Activated T-cell treated with anti-CD3 and anti-CD28 coated beads, Interleukin-2, amount 50 U/mL, for 24 hours (primary cell): Measurements from ENCODE around the gene SMLR1.

Source experiments
- DNase-seq: peaks from one replicate; pipeline ENCODE4 v3.0.0-alpha.2; 2020
- H3K27ac Mint-ChIP-seq: 2 replicates; pipeline ENCODE4 v1.8.0; 2020; ENCODE audit warnings: mild to moderate bottlenecking, mixed read lengths
- H3K27me3 Mint-ChIP-seq: 2 replicates; pipeline ENCODE4 v1.8.0; 2020; ENCODE audit warnings: mixed read lengths
- H3K36me3 Mint-ChIP-seq: 2 replicates; pipeline ENCODE4 v1.8.0; 2020; ENCODE audit warnings: low read depth, mixed read lengths
- H3K4me1 Mint-ChIP-seq: 2 replicates; pipeline ENCODE4 v1.8.0; 2020; ENCODE audit warnings: low read depth, mixed read lengths
- H3K4me3 Mint-ChIP-seq: 2 replicates; pipeline ENCODE4 v1.8.0; 2020; ENCODE audit warnings: mild to moderate bottlenecking, moderate library complexity, mixed read lengths
- H3K9me3 Mint-ChIP-seq: 2 replicates; pipeline ENCODE4 v1.8.0; 2020; ENCODE audit warnings: mixed read lengths

SMLR1 gene

GRCh38 chr6:130810307-130811030, 16.7 kb upstream of the SMLR1 start:
- H3K27me3 Mint-ChIP-seq, result no peaks in the 10 kb centered on the region
- no peaks in the 10 kb centered on the region for H3K9me3 Mint-ChIP-seq
- no peak overlapping the region for H3K27ac Mint-ChIP-seq
- no peak overlapping the region for H3K4me3 Mint-ChIP-seq
- no peak for DNase-seq
- no peaks in the 10 kb centered on the region for H3K4me1 Mint-ChIP-seq
- H3K36me3 Mint-ChIP-seq, result no peaks in the 10 kb centered on the region

- H3K9me3 Mint-ChIP-seq, result no peaks in the 10 kb centered on the region
- no peaks in the 10 kb centered on the region for H3K36me3 Mint-ChIP-seq
- no peak overlapping the region for H3K4me3 Mint-ChIP-seq
- DNase-seq, result no peak
- H3K27ac Mint-ChIP-seq, result no peak overlapping the region
- no peaks in the 10 kb centered on the region for H3K4me1 Mint-ChIP-seq
- no peaks in the 10 kb centered on the region for H3K27me3 Mint-ChIP-seq
Measured at GRCh38 chr6:130811932-130812331, 15.3 kb upstream of the SMLR1 start.

- Mint-ChIP-seq H3K27ac (no peak overlapping the region), H3K36me3 (no peaks in the 10 kb centered on the region), H3K9me3 (peaks cover 2% of the 10 kb centered on the region), H3K27me3 (no peaks in the 10 kb centered on the region), H3K4me1 (no peaks in the 10 kb centered on the region), H3K4me3 (no peak overlapping the region)
- no peak for DNase-seq
Measured at GRCh38 chr6:130814506-130814905, 12.7 kb upstream of the SMLR1 start.

- Mint-ChIP-seq H3K9me3 (peaks cover 2% of the 10 kb centered on the region), H3K27me3 (no peaks in the 10 kb centered on the region), H3K36me3 (no peaks in the 10 kb centered on the region), H3K4me3 (no peak overlapping the region), H3K27ac (no peak overlapping the region), H3K4me1 (no peaks in the 10 kb centered on the region)
- no peak for DNase-seq
Measured at GRCh38 chr6:130815200-130816071, 11.8 kb upstream of the SMLR1 start.

GRCh38 chr6:130822736-130823135, 4.5 kb upstream of the SMLR1 start:
- H3K36me3 Mint-ChIP-seq, result no peaks in the 10 kb centered on the region
- peaks cover 2% of the 10 kb centered on the region for H3K9me3 Mint-ChIP-seq
- H3K4me1 Mint-ChIP-seq, result peaks cover 6% of the 10 kb centered on the region
- H3K27me3 Mint-ChIP-seq, result no peaks in the 10 kb centered on the region
- H3K4me3 Mint-ChIP-seq, result no peak overlapping the region
- H3K27ac Mint-ChIP-seq, result no peak overlapping the region
- no peak for DNase-seq

GRCh38 chr6:130824978-130825694, 2.1 kb upstream of the SMLR1 start:
- Mint-ChIP-seq H3K36me3 (no peaks in the 10 kb centered on the region), H3K27me3 (no peaks in the 10 kb centered on the region), H3K4me3 (no peak overlapping the region), H3K4me1 (peaks cover 6% of the 10 kb centered on the region), H3K9me3 (no peaks in the 10 kb centered on the region), H3K27ac (no peak overlapping the region)
- no peak for DNase-seq

- no peaks in the 10 kb centered on the region for H3K9me3 Mint-ChIP-seq
Measured at GRCh38 chr6:130825772-130826441, 1.3 kb upstream of the SMLR1 start.

GRCh38 chr6:130826442-130827246, 562 bp upstream of the SMLR1 start:
- Mint-ChIP-seq H3K4me1 (peaks cover 6% of the 10 kb centered on the region), H3K4me3 (no peak overlapping the region), H3K9me3 (no peaks in the 10 kb centered on the region), H3K27me3 (no peaks in the 10 kb centered on the region), H3K27ac (no peak overlapping the region), H3K36me3 (no peaks in the 10 kb centered on the region)
- no peak for DNase-seq

More at GRCh38 chr6:130825772-130826441, 1.3 kb upstream of the SMLR1 start:
- no peak for DNase-seq
- Mint-ChIP-seq H3K36me3 (no peaks in the 10 kb centered on the region), H3K4me1 (peaks cover 6% of the 10 kb centered on the region), H3K4me3 (no peak overlapping the region), H3K27me3 (no peaks in the 10 kb centered on the region), H3K27ac (no peak overlapping the region)

- Mint-ChIP-seq H3K27ac (no peak overlapping the region), H3K9me3 (no peaks in the 10 kb centered on the region), H3K4me3 (no peak overlapping the region), H3K36me3 (no peaks in the 10 kb centered on the region), H3K4me1 (peaks cover 6% of the 10 kb centered on the region), H3K27me3 (no peaks in the 10 kb centered on the region)
- no peak for DNase-seq
Measured at GRCh38 chr6:130829333-130829910, 2.2 kb downstream of the SMLR1 start.

GRCh38 chr6:130831607-130832006, 4.4 kb downstream of the SMLR1 start:
- Mint-ChIP-seq H3K36me3 (no peaks in the 10 kb centered on the region), H3K27me3 (no peaks in the 10 kb centered on the region), H3K27ac (no peak overlapping the region)

GRCh38 chr6:130833569-130833968, 6.4 kb downstream of the SMLR1 start:
- no peaks in the 10 kb centered on the region for H3K4me1 Mint-ChIP-seq
- DNase-seq, result no peak
- no peak overlapping the region for H3K27ac Mint-ChIP-seq
- H3K4me3 Mint-ChIP-seq, result no peak overlapping the region
- H3K36me3 Mint-ChIP-seq, result no peaks in the 10 kb centered on the region
- no peaks in the 10 kb centered on the region for H3K9me3 Mint-ChIP-seq
- no peaks in the 10 kb centered on the region for H3K27me3 Mint-ChIP-seq

More at GRCh38 chr6:130831607-130832006, 4.4 kb downstream of the SMLR1 start:
- H3K9me3 Mint-ChIP-seq, result no peaks in the 10 kb centered on the region
- H3K4me1 Mint-ChIP-seq, result no peaks in the 10 kb centered on the region
- DNase-seq, result no peak
- H3K4me3 Mint-ChIP-seq, result no peak overlapping the region

- H3K4me1 Mint-ChIP-seq, result no peaks in the 10 kb centered on the region
- H3K27me3 Mint-ChIP-seq, result no peaks in the 10 kb centered on the region
- DNase-seq, result no peak
- no peaks in the 10 kb centered on the region for H3K9me3 Mint-ChIP-seq
- H3K36me3 Mint-ChIP-seq, result no peaks in the 10 kb centered on the region
- no peak overlapping the region for H3K4me3 Mint-ChIP-seq
- no peak overlapping the region for H3K27ac Mint-ChIP-seq
Measured at GRCh38 chr6:130834482-130835251, 7.5 kb downstream of the SMLR1 start.
